Activated CD4-positive, alpha-beta T cell treated with anti-CD3 and anti-CD28 coated beads, Interleukin-2, amount 50 U/mL, for 24 hours (primary cell): ENCODE results near the gene CLDN15.
"Not testable (repeated sequence)": the region's sequence is repeated elsewhere in the genome, so short reads cannot be mapped to it uniquely, and the experiment has no call there.

ENCODE experiments used
- DNase-seq, 2 donors: peaks; one replicate each; pipeline ENCODE4 v3.0.0-alpha.2; 2020; ENCODE audit warnings: low read depth in 1 of 2, low spot score in 1 of 2

The CLDN15 gene

DNA sequence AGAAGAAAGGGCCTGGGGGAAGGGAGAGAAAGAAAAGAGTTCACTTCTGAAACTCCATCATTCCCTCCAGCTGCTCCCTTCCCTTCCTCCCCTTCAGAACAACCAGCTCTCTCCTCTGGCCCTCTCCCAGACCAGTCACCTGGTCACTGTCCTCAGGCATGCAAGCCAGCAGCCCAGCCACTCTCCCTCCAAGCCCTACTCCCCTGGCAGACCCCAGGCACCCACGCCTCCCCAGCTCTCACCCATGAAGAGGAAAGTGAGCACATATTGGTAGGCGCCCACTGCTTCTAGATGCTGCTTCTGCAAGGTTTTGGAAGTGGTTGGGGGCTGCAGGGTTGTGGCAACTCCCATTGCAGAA, 37.1 kb downstream of the CLDN15 start:
- no peak for DNase-seq

DNA sequence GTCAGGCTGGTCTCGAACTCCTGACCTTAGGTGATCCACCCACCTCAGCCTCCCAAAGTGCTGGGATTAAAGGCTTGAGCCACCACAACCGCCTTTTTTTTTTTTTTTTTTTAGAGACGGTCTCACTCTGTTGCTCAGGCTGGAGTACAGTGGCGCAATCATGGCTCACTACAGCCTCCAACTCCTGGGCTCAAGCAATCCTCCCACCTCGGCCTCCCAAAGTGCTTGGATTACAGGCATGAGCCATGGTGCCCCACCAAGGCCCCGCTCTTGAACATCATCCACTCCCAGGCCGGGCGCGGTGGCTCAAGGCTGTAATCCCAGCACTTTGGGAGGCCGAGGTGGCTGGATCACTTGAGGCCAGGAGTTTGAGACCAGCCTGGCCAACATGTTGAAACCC, 38.1 kb downstream of the CLDN15 start:
- not testable (repeated sequence) for DNase-seq

DNA sequence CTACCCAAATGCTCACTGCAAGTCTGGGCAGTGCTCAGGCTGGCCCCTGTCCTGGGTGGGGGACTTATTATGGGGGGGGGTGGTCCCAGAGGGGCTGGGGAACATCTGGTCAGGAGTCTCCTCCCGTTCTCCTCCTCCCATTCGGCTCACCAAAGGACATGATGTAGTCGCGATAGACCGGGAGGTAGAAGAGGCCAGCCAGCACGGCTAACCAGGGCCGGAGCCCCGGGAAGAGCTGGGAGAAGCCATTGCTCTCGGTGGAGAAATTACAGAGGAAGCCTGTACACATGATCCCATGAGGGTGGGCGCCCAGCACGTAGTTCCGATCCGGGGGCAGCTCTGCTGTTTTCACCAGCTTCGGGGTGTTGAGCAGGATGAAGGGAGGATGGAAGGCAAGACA, 39.1 kb downstream of the CLDN15 start:
- DNase-seq = no peak

DNA sequence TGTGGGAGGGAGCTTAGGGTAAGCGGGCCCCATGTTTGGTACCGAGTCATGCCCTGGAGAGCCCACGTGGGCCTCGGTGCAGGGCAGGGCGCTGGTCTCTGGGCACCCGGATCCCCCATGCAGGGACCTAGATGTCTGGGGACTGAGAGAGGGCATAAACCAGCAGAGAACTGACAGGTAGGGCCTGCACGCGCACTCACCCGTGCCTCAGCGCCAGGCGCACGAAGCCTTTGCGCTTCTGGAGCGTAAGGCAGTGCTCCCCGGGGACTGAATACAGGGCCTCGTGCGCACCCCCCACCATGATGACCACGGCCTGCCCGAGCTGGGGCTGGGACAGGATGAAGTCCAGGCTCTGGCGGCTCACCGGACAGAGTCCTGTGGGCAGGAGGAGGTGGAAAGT, 39.6 kb downstream of the CLDN15 start:
- DNase-seq = no peak

DNA sequence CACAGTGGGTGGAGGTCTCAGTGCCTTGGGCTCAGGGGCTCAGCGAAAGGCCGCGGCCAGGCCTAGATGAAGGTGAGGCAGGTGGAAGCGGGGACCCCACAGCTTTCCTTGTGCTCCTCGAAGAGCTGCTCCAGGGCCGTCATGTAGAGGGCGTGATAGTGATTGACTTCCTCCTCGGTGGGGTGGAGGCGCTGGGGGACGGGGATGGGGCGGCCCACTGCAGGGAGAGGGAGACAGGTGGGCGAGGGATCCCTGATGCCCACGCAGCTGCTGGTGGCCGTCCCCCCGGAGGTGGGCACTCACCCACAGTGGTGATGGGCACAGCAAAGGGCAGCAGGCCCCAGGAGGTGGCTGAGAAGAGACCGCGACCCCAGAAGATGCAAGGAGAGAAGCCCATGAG, 41.7 kb downstream of the CLDN15 start:
- no peak for DNase-seq

DNA sequence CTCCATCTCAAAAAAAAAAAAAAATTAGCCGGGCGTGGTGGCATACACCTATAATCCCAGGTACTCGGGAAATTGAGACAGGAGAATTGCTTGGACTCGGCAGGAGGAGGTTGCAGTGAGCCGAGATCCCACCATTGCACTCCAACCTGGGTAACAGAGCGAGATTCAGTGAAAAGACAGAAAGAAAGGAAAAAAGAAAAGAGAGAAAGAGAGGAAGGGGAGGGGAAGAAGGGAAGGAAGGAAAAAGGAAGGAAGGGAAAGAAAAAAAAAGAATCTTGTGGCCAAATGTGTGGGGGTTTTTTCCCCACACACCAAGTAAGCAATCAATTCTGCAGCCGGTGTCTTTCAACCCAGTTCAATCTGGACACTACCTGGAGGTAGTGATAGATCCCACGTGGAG, 48.5 kb downstream of the CLDN15 start:
- no peak for DNase-seq

DNA sequence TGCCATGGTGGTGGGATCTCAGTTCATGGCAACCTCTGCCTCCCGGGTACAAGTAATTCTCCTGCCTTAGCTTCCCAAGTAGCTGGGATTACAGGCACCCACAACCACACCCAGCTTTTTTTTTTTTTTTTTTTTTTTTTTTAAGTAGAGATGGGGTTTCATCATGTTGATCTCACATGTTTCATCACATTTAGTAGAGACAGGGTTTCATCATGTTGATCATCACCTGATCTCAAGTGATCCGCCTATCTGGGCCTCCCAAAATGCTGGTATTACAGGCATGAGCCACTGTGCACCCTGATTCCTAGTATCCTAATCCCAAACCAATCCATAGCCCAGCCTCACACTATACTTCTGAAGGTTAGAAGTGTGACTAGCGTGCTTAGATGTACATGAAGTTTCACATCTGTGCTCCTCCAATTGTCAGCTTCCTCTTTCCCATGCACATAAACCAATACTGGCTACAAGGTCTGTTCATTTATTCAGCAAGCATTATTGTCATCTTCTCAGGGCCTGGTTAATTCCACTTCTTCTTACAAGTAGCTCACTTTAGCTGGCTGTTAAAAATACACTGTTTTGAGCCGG, 50.7 kb downstream of the CLDN15 start:
- DNase-seq = no peak

DNA sequence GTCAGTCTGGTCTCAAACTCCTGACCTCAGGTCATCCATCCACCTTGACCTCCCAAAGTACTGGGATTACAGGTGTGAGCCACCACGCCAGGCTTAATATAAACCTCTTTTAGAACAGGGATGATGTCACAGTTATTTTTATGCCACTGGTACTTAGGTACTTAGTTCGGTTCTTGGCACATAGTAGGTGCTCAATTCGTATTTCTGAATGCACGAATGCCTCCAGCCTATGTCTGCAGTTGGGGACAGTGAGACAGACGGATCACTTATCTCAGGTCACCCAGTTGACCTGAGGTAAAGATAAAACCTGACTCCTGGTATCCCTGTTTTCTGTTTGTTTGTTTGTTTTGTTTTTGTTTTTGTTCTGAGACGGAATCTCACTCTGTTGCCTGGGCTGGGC, 51.4 kb downstream of the CLDN15 start:
- no peak for DNase-seq

DNA sequence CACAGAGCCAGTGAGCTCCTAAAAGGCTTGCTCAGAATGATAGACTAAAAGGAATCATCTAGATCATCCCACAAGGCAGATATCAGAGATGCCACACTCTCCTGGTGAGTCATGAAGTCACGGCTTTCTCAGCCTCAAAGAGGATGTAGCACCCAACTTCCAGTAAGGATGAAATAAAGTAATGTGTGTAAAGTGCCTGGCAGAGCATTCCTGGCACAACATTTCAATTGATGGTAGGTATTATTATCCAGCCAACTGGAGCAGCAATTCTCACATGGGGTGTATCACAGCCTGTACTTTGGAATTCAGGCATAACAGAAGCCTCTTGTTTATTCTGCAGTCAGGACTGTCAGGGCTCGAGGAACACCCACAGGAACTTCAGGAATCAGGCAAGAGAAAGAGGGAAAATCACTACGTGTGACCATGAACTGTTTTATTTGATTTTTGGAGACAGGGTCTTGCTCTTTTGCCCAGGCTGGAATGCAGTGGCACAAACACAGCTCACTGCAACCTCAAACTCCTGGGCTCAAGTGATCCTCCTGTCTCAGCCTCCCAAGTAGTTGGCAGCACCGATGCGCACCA, 52.3 kb downstream of the CLDN15 start:
- no peak for DNase-seq
